NCI-H128 (cell line): Measurements from ENCODE around the gene PDGFB.
A peak's percentile ranks its signal among the peaks of the same experiment; 100 is the strongest.

Experiments
- DNase-seq: peaks from one replicate; lab custom pipeline; 2025; ENCODE audit not compliant: unreplicated experiment; lab: John Stamatoyannopoulos, UW

The PDGFB gene

DNA sequence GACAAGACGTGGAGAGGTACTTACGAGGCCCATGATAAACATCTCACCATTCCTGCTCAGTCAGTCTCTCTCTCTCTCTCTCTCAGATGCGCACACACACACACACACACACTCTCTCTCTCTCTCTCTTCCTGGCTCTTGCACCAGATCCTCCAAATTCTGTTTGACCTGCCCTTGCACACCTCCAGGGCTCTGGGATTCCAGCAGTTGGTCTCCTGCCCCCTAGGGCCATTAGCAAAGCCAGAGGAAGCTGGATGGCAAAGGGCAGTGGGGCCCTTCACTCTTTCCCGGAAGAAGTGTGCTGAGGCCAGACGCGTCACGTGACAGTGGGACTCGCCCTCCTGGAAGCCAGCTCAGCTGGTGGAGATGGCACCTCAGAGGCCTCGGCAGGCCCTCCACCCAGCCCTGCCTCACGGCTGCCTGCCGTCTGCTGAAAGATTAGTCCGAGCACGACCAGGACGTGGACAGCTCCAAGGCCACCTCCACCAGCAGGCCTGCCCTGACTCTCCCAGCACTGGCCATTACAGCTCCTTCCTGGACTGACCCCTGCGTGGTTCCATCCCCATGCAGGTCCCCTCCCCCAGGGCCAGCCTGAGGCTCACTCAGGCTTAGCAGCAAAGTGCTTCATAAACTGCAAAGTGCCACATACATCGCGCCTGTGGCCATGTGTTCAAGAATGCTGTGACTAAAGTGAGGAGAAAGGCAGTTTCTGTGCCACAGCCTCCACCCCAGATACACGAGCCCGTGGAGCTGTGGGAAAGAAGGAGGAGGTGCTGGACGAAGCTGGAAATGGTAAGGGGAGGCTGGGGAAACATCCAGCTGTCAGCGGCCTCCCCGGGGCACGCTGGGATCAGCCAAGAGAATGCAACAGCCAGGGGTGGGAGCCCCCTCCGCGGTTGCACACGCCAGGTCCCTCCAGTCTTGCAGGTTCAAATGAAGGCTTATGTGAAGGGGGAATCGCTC is 3.7 kb downstream of the PDGFB start:
- no peak for DNase-seq

DNA sequence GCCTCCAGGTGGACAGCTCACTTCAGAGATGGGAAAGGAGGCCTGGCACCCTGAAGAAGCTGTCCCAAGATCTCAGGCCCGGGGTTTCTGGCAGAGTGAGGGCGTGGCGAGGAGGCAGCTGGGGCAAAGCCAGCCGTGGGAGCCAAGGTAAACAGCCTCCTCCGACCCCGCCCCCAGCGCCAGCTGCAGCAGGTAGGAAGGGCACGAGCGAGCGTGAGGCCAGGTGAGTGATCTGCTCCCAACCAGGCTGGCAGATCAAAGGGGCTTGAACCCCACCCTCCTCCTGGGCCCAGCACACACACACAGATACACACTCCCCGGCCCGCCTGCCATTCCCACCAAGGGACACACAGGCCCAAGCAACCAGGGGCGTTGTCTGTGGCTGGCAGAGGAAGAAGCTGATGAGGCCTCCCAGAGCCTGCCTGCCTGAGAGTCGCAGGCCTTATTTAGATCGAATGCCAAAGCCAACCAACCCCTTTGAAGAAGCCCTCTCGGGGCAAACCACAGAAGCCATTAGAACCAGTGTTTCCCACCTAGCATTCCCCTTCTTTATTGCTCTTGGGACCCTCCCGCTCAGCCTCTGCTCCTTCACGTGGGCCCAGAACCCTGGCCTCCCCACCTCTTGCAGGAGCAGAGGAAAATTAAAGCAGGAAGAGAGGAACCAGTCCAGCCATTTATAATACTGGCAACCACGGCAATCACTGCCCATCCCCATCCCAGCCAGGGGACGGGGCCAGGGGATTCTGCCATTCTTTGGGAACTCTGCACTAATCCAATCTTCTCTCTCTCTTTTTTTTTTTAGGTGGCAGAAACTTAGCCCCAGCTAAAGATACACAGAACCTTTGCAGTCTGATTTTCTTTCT is 5.0 kb downstream of the PDGFB start:
- no peak for DNase-seq

DNA sequence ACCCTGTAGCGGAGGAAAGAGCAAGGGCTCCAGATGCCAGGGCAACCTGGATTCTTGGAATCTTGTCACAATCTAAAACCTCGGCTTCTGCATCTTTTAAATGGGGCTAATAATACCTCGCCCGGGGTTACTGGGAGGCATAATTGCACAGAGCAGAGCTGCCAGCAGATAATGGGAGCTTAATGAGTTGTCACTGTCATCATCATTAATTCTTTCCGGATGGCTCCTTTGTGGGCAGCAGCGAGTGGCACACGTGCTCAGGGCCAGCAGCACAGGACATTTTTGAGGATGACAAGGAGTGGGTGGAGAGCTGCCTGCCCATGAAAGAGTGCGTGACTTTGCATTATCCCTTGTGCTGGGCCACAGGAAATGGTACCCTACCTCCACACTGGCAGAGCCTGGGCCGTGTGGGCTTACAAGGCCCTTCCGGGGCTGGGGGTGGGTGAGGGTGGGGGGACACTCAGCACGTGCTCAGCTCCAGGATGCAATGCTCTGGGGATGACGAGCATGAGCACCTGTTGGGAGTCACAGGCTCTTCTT is 5.7 kb downstream of the PDGFB start:
- DNase-seq = no peak

DNA sequence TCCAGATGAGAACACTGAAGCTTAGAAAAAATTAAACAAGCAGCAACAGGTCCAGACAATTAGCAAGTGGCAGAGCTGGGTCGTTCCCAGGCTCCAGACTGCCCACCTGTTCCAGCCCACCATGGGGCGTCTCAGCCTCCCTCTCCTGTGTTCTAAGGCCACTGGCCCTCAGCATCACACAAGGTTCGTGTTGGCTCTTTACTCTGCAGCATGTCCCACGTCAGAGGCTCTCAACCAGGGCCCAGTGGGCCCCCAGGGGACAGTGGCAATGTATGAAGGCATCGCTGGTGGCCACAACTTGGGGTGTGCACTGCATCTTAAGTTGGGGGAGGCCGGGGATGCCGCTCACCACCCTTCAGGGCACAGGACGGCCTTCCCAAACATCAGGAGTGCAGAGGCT is 6.2 kb downstream of the PDGFB start:
- no peak for DNase-seq

DNA sequence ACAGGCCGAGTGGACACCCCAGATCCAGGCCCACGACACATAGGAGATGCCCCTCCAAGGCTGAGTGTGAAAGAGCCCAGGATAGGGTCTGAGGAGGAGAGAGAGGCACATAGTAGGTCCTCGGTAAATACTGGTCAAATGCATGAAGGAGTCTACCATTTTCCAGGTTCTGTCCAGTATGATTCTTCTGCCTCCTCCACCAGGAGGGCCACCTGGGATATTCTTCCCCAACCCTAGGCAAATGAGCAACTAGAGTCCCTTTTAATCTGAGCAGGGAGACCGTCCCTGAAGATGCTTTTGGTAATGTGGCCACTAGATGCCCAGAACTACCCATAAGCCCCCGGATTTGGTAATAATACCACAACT is 6.7 kb downstream of the PDGFB start:
- DNase-seq = no peak

DNA sequence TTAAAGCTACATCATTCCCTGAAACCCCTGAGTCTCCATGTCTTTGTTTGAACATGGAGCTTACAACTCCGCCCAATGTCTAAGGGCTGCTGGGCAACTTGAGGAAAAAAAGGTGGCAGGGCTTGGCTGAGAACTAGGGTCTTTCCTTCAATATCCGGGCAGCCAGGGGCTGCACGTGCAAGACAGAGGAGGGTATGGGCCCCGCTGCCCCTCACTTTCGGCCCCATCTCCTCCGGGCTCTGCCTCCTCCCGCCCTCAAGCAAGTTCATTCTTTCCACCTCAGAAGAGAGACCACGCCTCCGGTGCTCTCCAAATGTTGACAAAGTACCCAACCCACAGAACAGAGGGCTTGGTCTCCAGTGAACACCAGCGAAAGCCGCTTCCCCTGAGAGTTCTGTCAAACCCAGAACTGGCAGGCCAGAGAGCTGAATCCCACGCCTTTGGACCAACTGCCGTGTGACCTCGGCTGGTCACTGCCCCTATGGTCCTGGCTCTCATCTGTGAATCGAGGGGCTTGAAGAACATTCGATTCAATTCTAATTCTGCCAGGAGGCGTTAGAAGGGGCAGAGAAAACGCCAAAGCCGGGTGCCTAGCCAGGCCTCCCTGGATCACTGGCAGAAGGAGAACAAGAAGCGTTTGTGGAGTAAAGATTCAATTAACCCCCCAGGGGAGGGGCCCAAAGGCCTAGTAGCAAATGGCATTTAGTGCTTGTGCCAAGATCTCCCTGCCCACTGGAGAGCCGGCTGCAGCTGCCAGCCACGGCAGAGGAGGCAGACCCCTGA is 7.3 kb downstream of the PDGFB start:
- DNase-seq = no peak

DNA sequence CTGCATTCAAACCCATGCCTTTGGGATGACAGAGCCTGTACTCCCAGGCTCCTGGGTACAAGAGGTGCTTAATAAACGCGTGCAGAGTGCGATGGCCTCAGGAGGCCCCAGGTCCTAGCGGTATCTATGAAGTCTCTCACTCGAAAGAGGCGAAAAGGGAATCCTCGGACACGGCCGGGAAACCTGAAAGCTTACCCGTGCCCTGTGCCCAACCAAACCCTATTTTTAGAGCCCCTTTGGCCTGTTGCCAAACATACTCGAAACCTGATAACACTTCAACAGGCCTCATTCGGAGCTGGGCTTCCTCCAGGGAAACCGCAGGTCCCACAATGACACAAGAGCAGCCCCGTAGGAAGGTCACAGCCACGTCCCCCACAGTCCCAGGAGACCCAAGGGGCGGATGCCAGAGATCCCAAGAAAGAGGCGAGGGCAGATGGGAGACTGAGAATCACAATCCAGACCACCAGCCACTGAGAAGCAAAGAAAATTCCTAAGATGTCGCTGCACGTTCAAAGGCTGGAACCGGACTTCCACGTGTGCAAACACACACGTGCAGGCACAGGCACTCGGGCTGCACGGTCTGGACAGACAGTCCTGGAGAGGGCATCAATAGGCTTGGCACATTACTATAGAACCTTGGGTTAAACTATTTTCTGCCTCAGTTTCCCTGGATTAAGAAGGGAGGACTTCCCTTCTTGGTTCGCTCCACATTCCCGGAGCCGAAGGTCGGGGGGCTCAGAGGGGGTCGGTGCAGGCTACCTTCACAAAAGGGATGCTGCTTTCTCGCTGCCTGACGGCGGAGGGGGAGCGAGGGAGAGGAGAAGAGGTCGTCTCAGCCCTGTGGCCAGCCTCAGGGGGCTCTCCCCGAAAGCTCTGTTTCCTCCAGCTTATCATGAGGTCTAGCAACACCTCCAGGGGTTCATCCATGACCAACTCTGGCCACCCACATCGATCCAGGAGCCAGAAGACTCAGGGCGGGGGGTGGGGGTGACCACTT is 8.2 kb downstream of the PDGFB start:
- peak; percentile 75 for DNase-seq

DNA sequence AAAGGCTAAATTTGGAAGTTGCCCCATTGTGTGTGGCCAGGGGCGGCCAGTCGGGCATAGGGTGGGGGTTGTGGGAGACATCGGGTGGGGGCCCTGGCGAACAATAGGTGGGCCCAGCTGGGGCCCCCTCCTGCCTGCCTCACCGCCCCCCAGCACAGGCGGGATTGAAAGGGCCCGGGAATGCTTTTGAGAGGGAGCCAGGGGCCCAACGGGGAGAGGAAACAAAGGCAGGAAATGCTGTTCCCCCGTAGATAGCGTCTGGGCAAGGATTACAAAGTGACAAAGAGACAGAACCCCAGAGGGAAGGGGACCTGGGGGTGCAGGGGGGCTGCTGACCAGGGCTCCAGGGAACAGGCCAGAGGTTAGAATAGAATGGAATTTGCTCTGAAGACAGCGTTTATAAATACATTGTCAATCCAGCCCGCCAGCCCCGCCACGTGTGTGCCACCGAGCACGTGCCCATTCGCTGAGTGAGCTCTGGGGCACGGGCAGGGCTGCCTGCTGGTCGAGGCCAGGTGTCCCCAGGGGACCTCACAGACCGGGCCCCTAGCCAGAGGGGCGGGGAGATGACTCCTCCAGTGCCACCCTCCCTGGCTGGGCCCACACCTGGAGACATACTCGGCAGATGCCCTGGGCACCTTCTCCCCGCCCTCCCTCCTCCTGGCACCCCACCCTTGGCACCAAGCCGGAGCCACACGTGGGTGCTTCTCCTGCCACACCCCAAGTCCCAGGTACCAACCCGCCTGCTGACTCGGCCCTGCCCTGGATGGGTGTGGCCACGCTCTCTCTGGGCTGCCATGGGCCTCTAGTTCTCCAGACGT is 9.7 kb downstream of the PDGFB start:
- no peak for DNase-seq

DNA sequence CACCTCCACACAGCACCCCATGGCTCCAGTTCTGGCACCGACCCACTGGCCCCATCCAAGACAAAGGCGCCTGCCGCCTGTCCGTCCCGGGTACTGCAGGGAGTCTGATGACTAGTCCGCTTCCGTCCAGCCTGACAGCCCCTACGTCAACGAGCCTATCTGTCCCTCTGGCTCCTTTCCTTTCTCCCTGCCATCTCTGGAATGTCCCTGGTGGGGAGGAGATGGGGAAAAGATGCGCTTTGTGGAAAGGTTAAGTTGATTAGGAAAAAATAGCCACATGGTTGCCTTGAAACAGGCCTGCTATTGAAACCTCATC is 10.4 kb downstream of the PDGFB start:
- no peak for DNase-seq

DNA sequence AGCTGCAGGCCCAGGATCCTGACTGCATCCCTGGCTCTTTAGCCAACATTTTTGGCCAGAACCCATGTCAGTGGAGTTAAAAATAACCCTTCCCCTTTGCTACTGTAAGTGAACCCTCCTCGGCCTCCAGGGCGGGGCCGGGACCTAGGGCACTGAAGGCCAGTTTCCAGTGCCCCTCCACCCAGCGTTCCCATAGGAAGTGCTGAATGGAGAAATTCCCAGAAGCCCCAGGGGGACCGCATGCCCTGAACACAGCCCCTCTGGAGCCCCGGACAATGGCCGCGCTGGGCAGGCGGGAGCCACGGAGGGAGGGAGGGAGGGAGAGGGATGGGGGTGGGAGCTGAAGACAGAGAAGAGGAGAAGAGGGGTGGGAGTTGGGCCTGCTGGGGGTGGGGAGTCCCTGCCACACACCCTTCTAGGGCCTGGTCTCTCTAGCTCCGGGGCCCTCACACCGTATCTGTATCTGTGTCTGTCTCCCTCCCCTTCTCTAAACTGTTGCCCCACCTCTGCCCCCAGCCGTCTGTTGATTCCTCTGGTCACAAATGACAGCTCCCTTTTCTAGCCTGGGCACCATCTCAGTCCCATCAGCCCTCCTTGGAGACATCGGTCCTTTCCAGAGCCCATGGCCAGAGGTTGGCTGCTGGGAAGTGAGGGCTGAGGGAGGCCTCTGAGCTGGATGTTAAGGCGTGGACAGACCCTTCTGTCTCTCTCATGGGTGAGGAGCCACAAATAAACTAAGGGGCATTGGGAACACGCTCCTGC is 10.9 kb downstream of the PDGFB start:
- no peak for DNase-seq

DNA sequence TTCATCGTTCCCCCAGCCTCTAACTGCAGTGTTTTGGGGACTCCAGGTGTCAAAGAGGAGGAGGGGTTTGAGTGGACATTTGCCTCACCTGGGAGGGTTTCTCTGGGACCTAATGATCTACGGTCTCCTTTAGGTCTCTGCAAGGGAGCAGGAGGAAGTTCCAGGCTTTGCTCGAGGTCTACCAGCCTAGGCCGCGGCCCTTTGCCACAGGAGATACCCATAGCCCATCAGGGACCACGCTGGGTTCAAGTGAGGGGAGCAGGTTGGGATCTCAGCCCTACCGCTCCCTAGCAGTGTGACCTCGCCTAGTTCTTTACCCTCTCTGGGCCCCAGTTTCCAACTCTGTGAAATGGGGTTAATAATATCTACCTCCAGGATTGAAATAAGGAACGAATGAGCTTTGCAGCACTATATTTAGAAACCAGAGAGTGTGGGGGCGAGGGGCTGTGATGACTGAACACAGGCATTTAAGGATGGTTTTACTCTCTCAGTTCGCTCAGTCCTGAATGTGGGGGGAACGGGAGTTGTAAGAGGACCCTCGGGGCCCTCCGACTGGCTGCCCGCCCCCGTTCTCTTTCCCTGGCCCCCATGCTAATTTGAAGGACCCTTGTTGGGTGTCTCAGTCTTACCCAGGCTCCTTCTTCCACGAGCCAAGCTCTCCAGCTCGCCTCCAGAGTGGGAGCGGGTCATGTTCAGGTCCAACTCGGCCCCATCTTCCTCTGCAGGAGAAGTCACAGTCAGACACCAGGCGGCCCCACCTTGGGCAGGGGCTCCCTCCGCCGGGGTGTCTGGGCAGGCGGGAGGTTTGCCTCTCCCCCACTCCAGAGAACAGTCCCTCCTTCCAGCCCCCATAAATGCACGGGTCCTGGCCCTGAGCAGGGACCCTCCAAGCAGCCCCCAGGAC is 11.7 kb downstream of the PDGFB start:
- DNase-seq = no peak

DNA sequence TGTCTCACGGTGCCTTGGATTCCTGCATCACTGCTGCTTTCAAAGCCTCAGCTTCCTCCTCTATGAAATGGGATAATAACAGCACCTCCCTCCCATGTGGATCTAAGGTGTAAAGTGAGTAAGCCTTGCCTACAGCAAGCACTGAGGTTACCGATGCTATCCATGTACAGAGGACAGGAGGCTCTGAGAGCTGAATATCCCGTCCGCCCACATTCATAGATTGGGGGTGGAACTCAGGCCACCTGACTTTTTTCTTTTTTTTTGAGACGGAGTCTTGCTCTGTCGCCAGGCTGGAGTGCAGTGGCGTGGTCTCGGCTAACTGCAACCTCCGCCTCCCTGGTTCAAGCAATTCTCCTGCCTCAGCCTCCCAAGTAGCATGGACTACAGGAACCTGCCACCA is 12.5 kb downstream of the PDGFB start:
- DNase-seq = no peak

DNA sequence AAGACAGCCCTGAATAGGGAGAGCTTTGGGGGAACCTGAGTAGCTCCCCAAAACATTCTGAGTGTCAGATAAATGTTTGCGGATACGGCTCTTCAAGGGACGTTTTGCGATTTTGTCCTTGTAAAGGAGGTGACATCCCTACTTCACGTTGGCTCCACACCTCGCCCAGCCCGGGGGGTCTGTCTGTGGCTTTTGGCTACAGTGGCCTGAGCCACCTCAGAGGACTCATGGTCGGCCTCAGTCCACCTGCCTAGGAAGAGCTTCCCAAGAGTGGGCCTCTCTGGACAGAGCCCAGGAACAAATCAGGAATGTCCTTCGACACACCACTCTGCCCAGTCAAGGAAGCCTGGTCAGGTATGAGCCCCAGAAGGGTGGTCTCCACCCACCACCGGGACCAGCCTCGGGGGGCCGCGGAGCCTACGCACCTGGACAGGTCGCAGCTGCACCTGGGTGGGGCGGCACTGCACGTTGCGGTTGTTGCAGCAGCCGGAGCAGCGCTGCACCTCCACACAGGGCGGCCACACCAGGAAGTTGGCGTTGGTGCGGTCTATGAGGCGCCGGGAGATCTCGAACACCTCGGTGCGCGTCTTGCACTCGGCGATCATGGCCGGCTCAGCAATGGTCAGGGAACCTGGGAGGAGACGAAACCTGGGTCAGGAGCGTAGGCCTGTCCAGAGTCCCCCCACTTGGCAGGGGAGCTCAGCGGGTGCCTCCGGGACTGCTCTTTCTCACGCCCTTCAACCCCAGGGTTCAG is 13.4 kb downstream of the PDGFB start:
- no peak for DNase-seq

DNA sequence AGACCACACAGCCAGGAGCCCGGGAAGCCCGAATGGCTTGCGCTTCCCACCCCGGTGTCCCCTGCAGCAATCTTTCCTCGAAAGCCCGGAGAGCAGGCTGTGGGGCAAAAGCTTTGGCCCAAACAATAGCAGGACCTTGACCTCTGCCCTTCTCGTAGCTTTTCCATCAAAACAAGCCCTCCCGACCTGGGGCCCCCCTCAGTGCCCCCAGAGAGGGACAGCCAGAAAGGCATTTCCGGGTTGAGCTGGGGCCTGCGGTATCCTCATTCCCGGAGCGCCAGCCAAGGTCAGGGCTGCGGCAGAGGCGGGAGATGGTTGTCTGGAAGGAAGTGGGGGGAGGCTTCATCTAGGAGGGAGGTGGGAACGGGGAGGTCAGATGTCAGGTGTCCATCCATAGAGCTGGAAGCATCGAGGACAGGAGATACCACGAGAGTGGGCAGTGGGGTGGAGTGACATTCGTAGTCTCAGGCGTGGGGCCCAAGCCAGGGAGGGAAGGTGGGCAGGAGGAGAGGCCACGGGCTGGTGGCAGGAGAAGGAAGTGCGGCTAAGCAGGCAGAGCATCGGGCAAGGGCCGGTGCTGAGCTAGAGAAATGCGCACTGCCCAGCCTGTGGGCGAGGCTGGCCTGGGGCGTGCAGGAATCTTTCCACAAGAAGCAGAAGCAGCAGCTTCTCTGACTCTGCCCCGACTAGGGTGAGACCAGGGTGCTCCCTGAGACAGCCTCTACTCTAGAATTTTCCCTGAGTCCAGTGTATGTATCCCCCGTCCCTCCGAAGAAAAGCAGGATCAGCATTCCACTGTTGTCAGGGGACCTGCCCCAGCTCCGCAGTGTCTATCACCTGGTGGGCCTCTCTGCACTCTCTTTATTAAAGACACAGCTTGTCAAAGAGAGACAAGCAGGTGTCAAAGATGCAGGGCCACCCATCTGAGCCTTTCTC is 14.3 kb downstream of the PDGFB start:
- no peak for DNase-seq

DNA sequence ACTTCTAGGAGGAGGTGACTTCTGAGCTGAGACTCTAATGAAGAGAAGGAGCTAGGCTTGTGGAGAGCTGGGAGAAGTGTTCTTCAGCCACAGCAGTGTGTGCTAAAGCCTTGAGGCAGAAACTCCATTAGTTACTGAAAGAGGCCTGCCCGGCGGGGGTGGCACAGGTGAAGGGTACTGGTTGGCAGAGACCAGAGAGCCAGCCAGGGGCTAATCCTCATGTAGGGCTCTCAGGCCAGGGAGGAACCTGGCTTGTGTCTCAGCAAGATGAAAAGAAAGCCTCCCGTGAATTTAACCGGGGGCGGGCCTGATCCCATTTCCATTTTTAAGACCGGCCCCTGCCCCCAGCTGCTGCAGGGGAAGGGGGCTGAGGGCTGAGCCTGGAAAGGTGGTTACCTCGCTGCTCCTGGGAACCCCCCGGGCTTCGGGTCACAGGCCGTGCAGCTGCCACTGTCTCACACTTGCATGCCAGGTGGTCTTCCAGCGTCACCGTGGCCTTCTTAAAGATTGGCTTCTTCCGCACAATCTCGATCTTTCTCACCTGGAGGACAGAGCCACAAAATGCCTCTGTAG is 15.0 kb downstream of the PDGFB start:
- no peak for DNase-seq
